ENCODE results near the gene EXOSC5. TPM values are rescaled to one million over a fixed set of nuclear protein-coding genes. Genes with fewer than 3 reads are reported as not detected.
"Not testable (repeated sequence)": the region's sequence is repeated elsewhere in the genome, so short reads cannot be mapped to it uniquely, and the experiment has no call there.

EXOSC5 gene
- total RNA-seq, 1 donor from 2014 or later, result 15.2 TPM

- Histone ChIP-seq H3K9me3 (no peaks in the 10 kb centered on the region), H3K27ac (peak overlapping the region; percentile 61), H3K4me1 (peaks cover 21% of the 10 kb centered on the region), H3K36me3 (peaks cover 0 to 48% of the 10 kb centered on the region in 2 donors), H3K27me3 (no peaks in the 10 kb centered on the region), H3K4me3 (no peak overlapping the region)
- no peak for DNase-seq (ENCODE audit: extremely low spot score in 2 of 2)
- TF ChIP-seq POLR2A (IDR thresholded peaks at IDR 0.05), result no peak
- no peak for TF ChIP-seq CTCF (IDR thresholded peaks at IDR 0.05)
- TF ChIP-seq POLR2AphosphoS5 (IDR thresholded peaks at IDR 0.05; ENCODE audit: insufficient read depth in 1 of 2, low read depth in 1 of 2), result no peak
- intact Hi-C loops (cut with DNase I), result no loop called here
These were observed 14.2 kb upstream of the EXOSC5 start for GRCh38 chr19:41411100-41411967.

- intact Hi-C loops (cut with DNase I), result no loop called here
- peak overlapping the region; percentile 61 for H3K27ac ChIP-seq
- no peak for DNase-seq (ENCODE audit: extremely low spot score in 2 of 2)
- TF ChIP-seq POLR2A (IDR thresholded peaks at IDR 0.05) (no peak), POLR2AphosphoS5 (IDR thresholded peaks at IDR 0.05; ENCODE audit: insufficient read depth in 1 of 2, low read depth in 1 of 2) (no peak), CTCF (IDR thresholded peaks at IDR 0.05) (no peak)
- H3K9me3 ChIP-seq, result no peaks in the 10 kb centered on the region
- no peaks in the 10 kb centered on the region for H3K27me3 ChIP-seq
- H3K36me3 ChIP-seq, result peaks cover 0 to 41% of the 10 kb centered on the region in 2 donors
- no peak overlapping the region for H3K4me3 ChIP-seq
- H3K4me1 ChIP-seq, result peaks cover 25% of the 10 kb centered on the region
These were observed 13.3 kb upstream of the EXOSC5 start for GRCh38 chr19:41410336-41411054.

- Histone ChIP-seq H3K27ac (no peak overlapping the region), H3K4me1 (peaks cover 30% of the 10 kb centered on the region)
- DNase-seq (ENCODE audit: extremely low spot score in 2 of 2), result no peak
These were observed 12.1 kb upstream of the EXOSC5 start for GRCh38 chr19:41409288-41409687.

GRCh38 chr19:41408846-41409245 is 11.7 kb upstream of the EXOSC5 start:
- not testable (repeated sequence) for H3K27ac ChIP-seq
- peaks cover 33% of the 10 kb centered on the region for H3K4me1 ChIP-seq

More at GRCh38 chr19:41409288-41409687, 12.1 kb upstream of the EXOSC5 start:
- Histone ChIP-seq H3K9me3 (no peaks in the 10 kb centered on the region), H3K4me3 (no peak overlapping the region), H3K27me3 (no peaks in the 10 kb centered on the region), H3K36me3 (peaks cover 0 to 29% of the 10 kb centered on the region in 2 donors)
- intact Hi-C loops (cut with DNase I), result no loop called here
- no peak for TF ChIP-seq CTCF (IDR thresholded peaks at IDR 0.05)

GRCh38 chr19:41408256-41408655 is 11.1 kb upstream of the EXOSC5 start:
- no peak for DNase-seq (ENCODE audit: extremely low spot score in 2 of 2)
- TF ChIP-seq POLR2A (IDR thresholded peaks at IDR 0.05) (no peak), POLR2AphosphoS5 (IDR thresholded peaks at IDR 0.05; ENCODE audit: insufficient read depth in 1 of 2, low read depth in 1 of 2) (no peak), CTCF (IDR thresholded peaks at IDR 0.05) (no peak)
- Histone ChIP-seq H3K36me3 (peaks cover 0 to 19% of the 10 kb centered on the region in 2 donors), H3K4me3 (no peak overlapping the region), H3K27me3 (no peaks in the 10 kb centered on the region), H3K27ac (no peak overlapping the region), H3K9me3 (no peaks in the 10 kb centered on the region), H3K4me1 (peaks cover 37% of the 10 kb centered on the region)
- intact Hi-C loops (cut with DNase I), result no loop called here

More at GRCh38 chr19:41408846-41409245, 11.7 kb upstream of the EXOSC5 start:
- H3K4me3 ChIP-seq; H3K27me3 ChIP-seq; intact Hi-C loops (cut with DNase I); H3K9me3 ChIP-seq; DNase-seq (ENCODE audit: extremely low spot score in 2 of 2): not testable (repeated sequence)
- H3K36me3 ChIP-seq, result peaks cover 0 to 25% of the 10 kb centered on the region in 2 donors
